ENCODE data around the gene FDX2.

DNA sequence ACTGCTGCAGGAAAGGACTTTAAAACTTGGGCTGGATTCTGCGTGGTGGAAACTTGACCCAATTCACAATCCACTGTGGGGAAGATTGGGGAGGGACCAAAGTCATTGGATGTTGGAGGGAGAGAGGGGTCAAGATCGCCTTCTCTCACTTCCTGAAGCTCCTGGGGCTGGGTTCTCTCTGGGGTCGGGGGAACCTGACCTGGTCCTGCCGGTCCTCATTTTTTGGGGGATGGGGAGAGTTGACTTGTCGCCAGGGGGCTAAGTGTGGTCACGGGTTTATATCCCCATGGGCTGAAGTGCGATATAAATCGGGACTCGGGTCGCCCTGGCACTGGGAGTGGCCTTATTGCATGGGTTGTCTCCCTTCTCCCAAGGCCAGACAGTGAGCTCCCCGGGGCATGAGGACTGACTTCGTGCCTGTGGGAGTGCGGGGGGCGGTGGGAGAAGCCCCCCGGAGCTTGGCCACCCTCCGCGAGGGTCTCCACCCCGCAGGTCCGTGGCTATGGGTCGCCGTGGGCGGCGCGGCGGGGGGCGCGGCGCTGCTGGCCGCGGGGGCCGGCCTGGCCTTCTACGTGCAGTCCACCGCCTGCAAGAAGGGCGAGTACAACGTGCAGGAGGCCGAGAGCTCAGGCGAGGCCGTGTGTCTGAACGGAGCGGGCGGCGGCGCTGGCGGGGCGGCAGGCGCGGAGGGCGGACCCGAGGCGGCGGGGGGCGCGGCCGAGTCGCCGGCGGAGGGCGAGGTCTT lies 19.8 kb downstream of the FDX2 start:
- TF ChIP-seq, protein P1, sequence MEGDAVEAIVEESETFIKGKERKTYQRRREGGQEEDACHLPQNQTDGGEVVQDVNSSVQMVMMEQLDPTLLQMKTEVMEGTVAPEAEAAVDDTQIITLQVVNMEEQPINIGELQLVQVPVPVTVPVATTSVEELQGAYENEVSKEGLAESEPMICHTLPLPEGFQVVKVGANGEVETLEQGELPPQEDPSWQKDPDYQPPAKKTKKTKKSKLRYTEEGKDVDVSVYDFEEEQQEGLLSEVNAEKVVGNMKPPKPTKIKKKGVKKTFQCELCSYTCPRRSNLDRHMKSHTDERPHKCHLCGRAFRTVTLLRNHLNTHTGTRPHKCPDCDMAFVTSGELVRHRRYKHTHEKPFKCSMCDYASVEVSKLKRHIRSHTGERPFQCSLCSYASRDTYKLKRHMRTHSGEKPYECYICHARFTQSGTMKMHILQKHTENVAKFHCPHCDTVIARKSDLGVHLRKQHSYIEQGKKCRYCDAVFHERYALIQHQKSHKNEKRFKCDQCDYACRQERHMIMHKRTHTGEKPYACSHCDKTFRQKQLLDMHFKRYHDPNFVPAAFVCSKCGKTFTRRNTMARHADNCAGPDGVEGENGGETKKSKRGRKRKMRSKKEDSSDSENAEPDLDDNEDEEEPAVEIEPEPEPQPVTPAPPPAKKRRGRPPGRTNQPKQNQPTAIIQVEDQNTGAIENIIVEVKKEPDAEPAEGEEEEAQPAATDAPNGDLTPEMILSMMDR (IDR thresholded peaks at IDR 0.05) = no peak
- TF ChIP-seq POLR2A (IDR thresholded peaks at IDR 0.05) = no peak
